Tibial artery (tissue), 4 donors: ENCODE data around the gene CCDC69.

Source experiments
- DNase-seq, 2 donors: peaks; one replicate each; pipeline ENCODE4 v3.0.0-alpha.2; 2019
- H3K27ac ChIP-seq, 2 donors: fragments of 200-600 bp; sonication (generic) in 1 of 2; 1 replicate in 1 of 2; 2 replicates in 1 of 2; pipeline ENCODE4 v1.5.1; 2018 to 2019; ENCODE audit warnings: mild to moderate bottlenecking in 1 of 2
- H3K27me3 ChIP-seq, 2 donors: fragments of 200-600 bp; sonication (generic) in 1 of 2; one replicate each; pipeline versions ENCODE4 v1.5.1 to v1.6.0; 2016 to 2019
- H3K36me3 ChIP-seq, 3 donors: fragments of 200-600 bp; sonication (generic) in 2 of 3; one replicate each; pipeline ENCODE4 v1.5.1; 2016 to 2019; ENCODE audit warnings: mild to moderate bottlenecking in 2 of 3
- H3K4me1 ChIP-seq, 4 donors: fragments of 200-600 bp; sonication (generic) in 2 of 4; 1 replicate in 3 of 4; 2 replicates in 1 of 4; pipeline ENCODE4 v1.5.1; 2016 to 2019
- H3K4me3 ChIP-seq, 2 donors: fragments of 200-600 bp; sonication (generic) in 1 of 2; 1 replicate in 1 of 2; 2 replicates in 1 of 2; pipeline ENCODE4 v1.5.1; 2018 to 2019; ENCODE audit warnings: mild to moderate bottlenecking in 2 of 2
- H3K9me3 ChIP-seq, 3 donors: fragments of 200-600 bp; sonication (generic) in 1 of 3; one replicate each; pipeline ENCODE4 v1.5.1; 2016 to 2019
- intact Hi-C: fragments of 100-400 bp; cut with DNase I; formaldehyde crosslinking; loops from one replicate; pipeline ENCODE4 v1.15.0; 2023; ENCODE audit warnings: low total_unique reads
- TF ChIP-seq, protein P1 (sequence below), 2 experiments: fragments of 200-600 bp in 1 of 2; fragments of 450-650 bp in 1 of 2; IDR thresholded peaks; one replicate each; pipeline ENCODE4 v1.5.1; 2017 to 2019; ENCODE audit warnings: antibody characterized with exemption in 2 of 2, mild to moderate bottlenecking in 1 of 2, moderate library complexity in 1 of 2

The CCDC69 gene

DNA sequence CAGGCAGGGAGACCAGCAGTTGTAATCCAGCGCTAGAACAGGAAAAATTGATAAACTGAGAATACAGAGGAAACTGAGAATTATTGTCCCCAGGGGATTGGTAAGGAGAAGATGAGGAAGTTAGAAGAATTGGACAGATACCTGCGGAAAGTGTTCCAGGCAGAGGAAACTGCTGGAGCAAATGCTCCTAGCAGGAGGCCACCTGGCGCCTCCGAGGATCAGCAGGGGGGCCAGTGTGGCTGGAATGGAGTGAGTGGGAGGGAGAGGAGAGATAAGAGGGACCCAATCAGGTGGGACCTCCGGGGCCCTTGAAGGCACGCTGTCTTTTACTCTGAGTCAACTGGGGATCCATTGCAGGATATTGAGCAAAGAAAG, 65.6 kb downstream of the CCDC69 start:
- TF ChIP-seq, protein P1, sequence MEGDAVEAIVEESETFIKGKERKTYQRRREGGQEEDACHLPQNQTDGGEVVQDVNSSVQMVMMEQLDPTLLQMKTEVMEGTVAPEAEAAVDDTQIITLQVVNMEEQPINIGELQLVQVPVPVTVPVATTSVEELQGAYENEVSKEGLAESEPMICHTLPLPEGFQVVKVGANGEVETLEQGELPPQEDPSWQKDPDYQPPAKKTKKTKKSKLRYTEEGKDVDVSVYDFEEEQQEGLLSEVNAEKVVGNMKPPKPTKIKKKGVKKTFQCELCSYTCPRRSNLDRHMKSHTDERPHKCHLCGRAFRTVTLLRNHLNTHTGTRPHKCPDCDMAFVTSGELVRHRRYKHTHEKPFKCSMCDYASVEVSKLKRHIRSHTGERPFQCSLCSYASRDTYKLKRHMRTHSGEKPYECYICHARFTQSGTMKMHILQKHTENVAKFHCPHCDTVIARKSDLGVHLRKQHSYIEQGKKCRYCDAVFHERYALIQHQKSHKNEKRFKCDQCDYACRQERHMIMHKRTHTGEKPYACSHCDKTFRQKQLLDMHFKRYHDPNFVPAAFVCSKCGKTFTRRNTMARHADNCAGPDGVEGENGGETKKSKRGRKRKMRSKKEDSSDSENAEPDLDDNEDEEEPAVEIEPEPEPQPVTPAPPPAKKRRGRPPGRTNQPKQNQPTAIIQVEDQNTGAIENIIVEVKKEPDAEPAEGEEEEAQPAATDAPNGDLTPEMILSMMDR (IDR thresholded peaks at IDR 0.05) = no peak
- DNase-seq = no peak
- peaks cover 0 to 45% (median 25%) of the 10 kb centered on the region in 4 donors for H3K4me1 ChIP-seq
- H3K27me3 ChIP-seq = no peaks in the 10 kb centered on the region
- peak overlapping the region; percentile 92 for H3K27ac ChIP-seq
- intact Hi-C loops = no loop called here
- no peaks in the 10 kb centered on the region for H3K9me3 ChIP-seq
- peak overlapping the region; percentile 70 to 89 for H3K4me3 ChIP-seq
- H3K36me3 ChIP-seq = no peaks in the 10 kb centered on the region

DNA sequence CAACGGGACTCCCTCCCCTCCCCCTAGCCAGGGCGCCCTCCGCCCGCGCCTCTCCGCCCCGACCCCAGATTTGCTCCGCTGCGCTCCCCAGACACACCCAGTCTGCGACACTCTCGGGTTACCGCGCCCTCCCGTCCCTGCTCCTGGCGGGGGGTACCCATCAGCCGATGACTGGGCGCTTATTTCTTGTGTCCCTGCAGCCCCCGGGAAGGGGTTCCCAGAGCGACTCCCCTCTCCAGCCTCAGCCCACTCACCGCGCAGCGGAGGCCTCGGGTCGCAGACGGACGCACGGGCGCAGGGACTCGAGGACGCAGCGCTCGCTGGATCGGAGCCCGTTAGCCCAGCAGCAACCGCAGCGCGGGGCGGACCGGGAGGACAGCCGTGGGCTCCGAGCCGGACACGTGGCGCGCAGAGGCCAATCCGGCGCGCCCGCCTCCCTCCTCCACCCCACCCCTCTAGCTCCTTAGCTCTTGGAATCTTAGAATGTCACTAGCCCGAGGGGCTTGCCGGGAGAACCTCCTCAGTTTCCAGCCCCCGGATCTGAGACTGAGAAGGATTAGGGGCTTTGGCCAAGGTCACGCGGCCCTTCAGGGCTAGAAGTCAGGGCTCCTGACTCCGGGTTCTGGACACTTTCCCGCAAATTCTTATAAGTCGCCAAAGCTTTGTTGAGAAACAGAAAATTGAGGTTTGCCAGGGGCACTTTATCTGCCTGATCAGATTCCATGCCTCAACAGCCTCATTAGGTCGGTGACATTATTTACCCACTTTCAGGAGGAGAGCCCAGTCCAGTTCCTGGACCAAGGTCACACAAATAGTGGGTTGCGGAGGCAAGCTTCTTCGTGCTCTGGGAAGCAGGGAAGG, 66.2 kb downstream of the CCDC69 start, which contains the start of gene ANXA6:
ANXA6 (minus strand) TSS at position 354 of the 861 bp plus-strand sequence. CDS start 9,878 bp downstream, outside the sequence.
- H3K36me3 ChIP-seq = peaks cover 0 to 3% (median 0%) of the 10 kb centered on the region in 3 donors
- H3K27ac ChIP-seq = peak within 1 kb of the TSS; percentile 92
- H3K9me3 ChIP-seq = no peaks in the 10 kb centered on the region
- H3K4me1 ChIP-seq = peaks cover 0 to 52% (median 25%) of the 10 kb centered on the region in 4 donors
- H3K4me3 ChIP-seq = peak within 1 kb of the TSS; percentile 70 to 89
- TF ChIP-seq, protein P1 (IDR thresholded peaks at IDR 0.05) = no peak
- no peaks in the 10 kb centered on the region for H3K27me3 ChIP-seq
- peak; percentile 87 to 94 for DNase-seq
- intact Hi-C loops = no loop called here

DNA sequence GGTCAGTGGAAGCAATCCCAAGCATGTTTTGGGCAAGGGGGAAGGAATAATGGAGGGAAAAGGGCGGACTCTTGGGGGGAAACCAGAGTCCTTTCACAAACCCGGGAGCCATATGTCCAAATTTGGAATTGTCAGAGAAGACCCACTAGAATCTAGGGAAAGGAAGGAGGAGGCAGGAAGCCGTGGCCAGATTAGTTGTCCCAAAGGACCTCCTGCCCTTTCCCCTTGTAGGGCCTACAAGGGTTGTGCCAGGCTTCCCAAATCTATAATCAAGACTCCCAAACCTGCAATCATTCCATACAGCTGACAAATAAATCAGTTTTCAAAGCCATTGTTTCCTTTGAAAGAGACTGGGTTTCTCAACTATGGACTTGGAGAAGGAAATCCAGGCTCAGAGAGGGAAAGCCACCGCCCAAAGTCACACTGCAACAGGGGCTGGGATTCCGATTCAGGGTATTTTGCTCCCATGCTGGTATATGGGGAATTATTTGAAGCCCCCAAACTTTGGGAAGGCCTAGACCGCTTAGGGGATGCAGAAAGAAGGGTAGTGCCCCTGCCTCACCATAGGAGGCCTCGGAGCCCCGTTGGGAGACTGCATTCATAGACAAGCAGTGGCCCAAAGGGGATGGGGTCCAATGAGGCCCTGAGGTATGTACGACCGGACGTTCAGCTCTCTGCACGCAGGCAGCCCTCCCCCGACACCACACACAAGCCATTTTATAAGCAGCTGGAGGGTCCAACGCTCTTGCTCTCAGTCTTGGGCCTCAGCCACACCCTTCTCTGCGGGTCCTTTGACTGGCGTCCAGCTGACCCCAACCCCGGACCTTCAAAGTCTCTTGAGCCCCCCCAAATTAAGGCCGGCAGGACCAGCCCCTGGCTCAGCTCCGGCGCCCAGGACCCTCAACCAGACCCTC, 67.1 kb downstream of the CCDC69 start:
- H3K4me3 ChIP-seq = peak overlapping the region; percentile 70 to 89
- no peaks in the 10 kb centered on the region for H3K27me3 ChIP-seq
- TF ChIP-seq, protein P1 (IDR thresholded peaks at IDR 0.05) = no peak
- DNase-seq = no peak
- peak overlapping the region; percentile 92 for H3K27ac ChIP-seq
- intact Hi-C loops = no loop called here
- peaks cover 0 to 6% (median 0%) of the 10 kb centered on the region in 3 donors for H3K36me3 ChIP-seq
- no peaks in the 10 kb centered on the region for H3K9me3 ChIP-seq
- H3K4me1 ChIP-seq = peaks cover 0 to 60% (median 31%) of the 10 kb centered on the region in 4 donors

- intact Hi-C loops = no loop called here
- TF ChIP-seq, protein P1 (IDR thresholded peaks at IDR 0.05) = no peak
Measured at GRCh38 chr5:151155775-151156506, 68.0 kb downstream of the CCDC69 start.

More at GRCh38 chr5:151155775-151156506, 68.0 kb downstream of the CCDC69 start:
- Histone ChIP-seq H3K36me3 (peaks cover 0 to 6% (median 0%) of the 10 kb centered on the region in 3 donors), H3K4me3 (peak overlapping the region; percentile 70 to 89), H3K27me3 (no peaks in the 10 kb centered on the region), H3K9me3 (no peaks in the 10 kb centered on the region), H3K4me1 (peaks cover 0 to 69% (median 40%) of the 10 kb centered on the region in 4 donors), H3K27ac (peak overlapping the region; percentile 92)
- DNase-seq = peak in 1 of 2 donors; percentile 73
